Measurements from ENCODE around the gene NOD2. TPM values are rescaled to one million over a fixed set of nuclear protein-coding genes. Genes with fewer than 3 reads are reported as not detected.

Gene NOD2
- total and polyA plus RNA-seq, 2 of the 13 experiments (the other 11 are each of a cell fraction or from before 2014, with no cell fraction given): 0.27 to 0.81 TPM

DNA sequence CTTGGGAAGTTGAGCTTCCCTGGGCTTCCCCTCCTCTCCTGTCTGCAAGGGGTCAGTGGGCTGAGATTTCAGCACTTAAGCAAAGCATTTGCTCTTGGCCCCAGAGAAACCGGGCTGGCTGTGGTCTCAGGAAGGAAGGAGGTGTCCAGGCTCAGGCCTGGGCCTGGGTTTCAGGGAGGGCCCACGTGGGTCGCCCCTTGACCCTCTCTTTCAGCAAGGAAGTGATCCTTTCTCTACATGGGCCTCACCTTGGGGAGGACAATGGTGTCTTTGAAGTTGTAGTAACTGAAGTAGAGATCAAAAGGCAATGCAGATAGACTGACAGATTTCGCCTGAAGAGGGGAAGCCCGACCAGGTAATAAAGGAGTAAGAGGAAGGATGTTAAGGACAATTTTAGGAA is 2.7 kb downstream of the NOD2 start (continued):
- TF ChIP-seq SOX5 (CRISPR knock-in tag; IDR thresholded peaks at IDR 0.05; ENCODE audit: borderline replicate concordance): peak; percentile 86
- TF ChIP-seq STAG1 (CRISPR knock-in tag; IDR thresholded peaks at IDR 0.05): no peak
- TF ChIP-seq, protein P1, sequence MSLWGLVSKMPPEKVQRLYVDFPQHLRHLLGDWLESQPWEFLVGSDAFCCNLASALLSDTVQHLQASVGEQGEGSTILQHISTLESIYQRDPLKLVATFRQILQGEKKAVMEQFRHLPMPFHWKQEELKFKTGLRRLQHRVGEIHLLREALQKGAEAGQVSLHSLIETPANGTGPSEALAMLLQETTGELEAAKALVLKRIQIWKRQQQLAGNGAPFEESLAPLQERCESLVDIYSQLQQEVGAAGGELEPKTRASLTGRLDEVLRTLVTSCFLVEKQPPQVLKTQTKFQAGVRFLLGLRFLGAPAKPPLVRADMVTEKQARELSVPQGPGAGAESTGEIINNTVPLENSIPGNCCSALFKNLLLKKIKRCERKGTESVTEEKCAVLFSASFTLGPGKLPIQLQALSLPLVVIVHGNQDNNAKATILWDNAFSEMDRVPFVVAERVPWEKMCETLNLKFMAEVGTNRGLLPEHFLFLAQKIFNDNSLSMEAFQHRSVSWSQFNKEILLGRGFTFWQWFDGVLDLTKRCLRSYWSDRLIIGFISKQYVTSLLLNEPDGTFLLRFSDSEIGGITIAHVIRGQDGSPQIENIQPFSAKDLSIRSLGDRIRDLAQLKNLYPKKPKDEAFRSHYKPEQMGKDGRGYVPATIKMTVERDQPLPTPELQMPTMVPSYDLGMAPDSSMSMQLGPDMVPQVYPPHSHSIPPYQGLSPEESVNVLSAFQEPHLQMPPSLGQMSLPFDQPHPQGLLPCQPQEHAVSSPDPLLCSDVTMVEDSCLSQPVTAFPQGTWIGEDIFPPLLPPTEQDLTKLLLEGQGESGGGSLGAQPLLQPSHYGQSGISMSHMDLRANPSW (CRISPR knock-in tag; IDR thresholded peaks at IDR 0.05; ENCODE audit: borderline replicate concordance): no peak
- 0 out of 2 replicates have a peak, but pooled peaks have one; percentile 27 for TF ChIP-seq HNF4A (CRISPR knock-in tag; IDR thresholded peaks at IDR 0.05)
- TF ChIP-seq, protein P2, sequence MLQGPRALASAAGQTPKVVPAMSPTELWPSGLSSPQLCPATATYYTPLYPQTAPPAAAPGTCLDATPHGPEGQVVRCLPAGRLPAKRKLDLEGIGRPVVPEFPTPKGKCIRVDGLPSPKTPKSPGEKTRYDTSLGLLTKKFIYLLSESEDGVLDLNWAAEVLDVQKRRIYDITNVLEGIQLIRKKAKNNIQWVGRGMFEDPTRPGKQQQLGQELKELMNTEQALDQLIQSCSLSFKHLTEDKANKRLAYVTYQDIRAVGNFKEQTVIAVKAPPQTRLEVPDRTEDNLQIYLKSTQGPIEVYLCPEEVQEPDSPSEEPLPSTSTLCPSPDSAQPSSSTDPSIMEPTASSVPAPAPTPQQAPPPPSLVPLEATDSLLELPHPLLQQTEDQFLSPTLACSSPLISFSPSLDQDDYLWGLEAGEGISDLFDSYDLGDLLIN (CRISPR knock-in tag; IDR thresholded peaks at IDR 0.05; ENCODE audit: borderline replicate concordance): no peak
- TF ChIP-seq ELF3 (CRISPR knock-in tag; IDR thresholded peaks at IDR 0.05): peak; percentile 34; the same call in 1 of the 2 replicates
- no peak for TF ChIP-seq ZNF558 (CRISPR knock-in tag; IDR thresholded peaks at IDR 0.05; ENCODE audit: borderline replicate concordance)
- peak; percentile 47; the same call in 1 of the 2 replicates for TF ChIP-seq ZBTB7B (CRISPR knock-in tag; IDR thresholded peaks at IDR 0.05)
- TF ChIP-seq, protein P3, sequence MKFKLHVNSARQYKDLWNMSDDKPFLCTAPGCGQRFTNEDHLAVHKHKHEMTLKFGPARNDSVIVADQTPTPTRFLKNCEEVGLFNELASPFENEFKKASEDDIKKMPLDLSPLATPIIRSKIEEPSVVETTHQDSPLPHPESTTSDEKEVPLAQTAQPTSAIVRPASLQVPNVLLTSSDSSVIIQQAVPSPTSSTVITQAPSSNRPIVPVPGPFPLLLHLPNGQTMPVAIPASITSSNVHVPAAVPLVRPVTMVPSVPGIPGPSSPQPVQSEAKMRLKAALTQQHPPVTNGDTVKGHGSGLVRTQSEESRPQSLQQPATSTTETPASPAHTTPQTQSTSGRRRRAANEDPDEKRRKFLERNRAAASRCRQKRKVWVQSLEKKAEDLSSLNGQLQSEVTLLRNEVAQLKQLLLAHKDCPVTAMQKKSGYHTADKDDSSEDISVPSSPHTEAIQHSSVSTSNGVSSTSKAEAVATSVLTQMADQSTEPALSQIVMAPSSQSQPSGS (CRISPR knock-in tag; IDR thresholded peaks at IDR 0.05): 0 out of 2 replicates have a peak, but pooled peaks have one; percentile 6
- no peak for TF ChIP-seq SOX6 (IDR thresholded peaks at IDR 0.05)
- TF ChIP-seq SOX6 (CRISPR knock-in tag; IDR thresholded peaks at IDR 0.05): peak; percentile 74
- TF ChIP-seq RBM22 (optimal IDR thresholded peaks at IDR 0.05; ENCODE audit: low read length): no peak
- TF ChIP-seq ZNF263 (CRISPR knock-in tag; IDR thresholded peaks at IDR 0.05): 0 out of 2 replicates have a peak, but pooled peaks have one; percentile 44
- TF ChIP-seq ZSCAN12 (CRISPR knock-in tag; IDR thresholded peaks at IDR 0.05): no peak
- 0 out of 2 replicates have a peak, but pooled peaks have one; percentile 15 for TF ChIP-seq POGZ (CRISPR knock-in tag; IDR thresholded peaks at IDR 0.05)
- TF ChIP-seq, protein P4, sequence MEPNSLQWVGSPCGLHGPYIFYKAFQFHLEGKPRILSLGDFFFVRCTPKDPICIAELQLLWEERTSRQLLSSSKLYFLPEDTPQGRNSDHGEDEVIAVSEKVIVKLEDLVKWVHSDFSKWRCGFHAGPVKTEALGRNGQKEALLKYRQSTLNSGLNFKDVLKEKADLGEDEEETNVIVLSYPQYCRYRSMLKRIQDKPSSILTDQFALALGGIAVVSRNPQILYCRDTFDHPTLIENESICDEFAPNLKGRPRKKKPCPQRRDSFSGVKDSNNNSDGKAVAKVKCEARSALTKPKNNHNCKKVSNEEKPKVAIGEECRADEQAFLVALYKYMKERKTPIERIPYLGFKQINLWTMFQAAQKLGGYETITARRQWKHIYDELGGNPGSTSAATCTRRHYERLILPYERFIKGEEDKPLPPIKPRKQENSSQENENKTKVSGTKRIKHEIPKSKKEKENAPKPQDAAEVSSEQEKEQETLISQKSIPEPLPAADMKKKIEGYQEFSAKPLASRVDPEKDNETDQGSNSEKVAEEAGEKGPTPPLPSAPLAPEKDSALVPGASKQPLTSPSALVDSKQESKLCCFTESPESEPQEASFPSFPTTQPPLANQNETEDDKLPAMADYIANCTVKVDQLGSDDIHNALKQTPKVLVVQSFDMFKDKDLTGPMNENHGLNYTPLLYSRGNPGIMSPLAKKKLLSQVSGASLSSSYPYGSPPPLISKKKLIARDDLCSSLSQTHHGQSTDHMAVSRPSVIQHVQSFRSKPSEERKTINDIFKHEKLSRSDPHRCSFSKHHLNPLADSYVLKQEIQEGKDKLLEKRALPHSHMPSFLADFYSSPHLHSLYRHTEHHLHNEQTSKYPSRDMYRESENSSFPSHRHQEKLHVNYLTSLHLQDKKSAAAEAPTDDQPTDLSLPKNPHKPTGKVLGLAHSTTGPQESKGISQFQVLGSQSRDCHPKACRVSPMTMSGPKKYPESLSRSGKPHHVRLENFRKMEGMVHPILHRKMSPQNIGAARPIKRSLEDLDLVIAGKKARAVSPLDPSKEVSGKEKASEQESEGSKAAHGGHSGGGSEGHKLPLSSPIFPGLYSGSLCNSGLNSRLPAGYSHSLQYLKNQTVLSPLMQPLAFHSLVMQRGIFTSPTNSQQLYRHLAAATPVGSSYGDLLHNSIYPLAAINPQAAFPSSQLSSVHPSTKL (CRISPR knock-in tag; IDR thresholded peaks at IDR 0.05): peak; percentile 34; the same call in 1 of the 2 replicates
- TF ChIP-seq, protein P5, sequence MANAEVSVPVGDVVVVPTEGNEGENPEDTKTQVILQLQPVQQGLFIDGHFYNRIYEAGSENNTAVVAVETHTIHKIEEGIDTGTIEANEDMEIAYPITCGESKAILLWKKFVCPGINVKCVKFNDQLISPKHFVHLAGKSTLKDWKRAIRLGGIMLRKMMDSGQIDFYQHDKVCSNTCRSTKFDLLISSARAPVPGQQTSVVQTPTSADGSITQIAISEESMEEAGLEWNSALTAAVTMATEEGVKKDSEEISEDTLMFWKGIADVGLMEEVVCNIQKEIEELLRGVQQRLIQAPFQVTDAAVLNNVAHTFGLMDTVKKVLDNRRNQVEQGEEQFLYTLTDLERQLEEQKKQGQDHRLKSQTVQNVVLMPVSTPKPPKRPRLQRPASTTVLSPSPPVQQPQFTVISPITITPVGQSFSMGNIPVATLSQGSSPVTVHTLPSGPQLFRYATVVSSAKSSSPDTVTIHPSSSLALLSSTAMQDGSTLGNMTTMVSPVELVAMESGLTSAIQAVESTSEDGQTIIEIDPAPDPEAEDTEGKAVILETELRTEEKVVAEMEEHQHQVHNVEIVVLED (CRISPR knock-in tag; IDR thresholded peaks at IDR 0.05; ENCODE audit: borderline replicate concordance): no peak
- TF ChIP-seq NFKB2 (CRISPR knock-in tag; IDR thresholded peaks at IDR 0.05; ENCODE audit: borderline replicate concordance): no peak
- no peak for TF ChIP-seq ZC3H13 (CRISPR knock-in tag; IDR thresholded peaks at IDR 0.05)
- TF ChIP-seq POLR2AphosphoS2 (IDR thresholded peaks at IDR 0.05; ENCODE audit: low read depth, low read length): no peak
- TF ChIP-seq NCOA2 (CRISPR knock-in tag; IDR thresholded peaks at IDR 0.05): 0 out of 2 replicates have a peak, but pooled peaks have one; percentile 29

Measured in HepG2 (cell line).